HG03521 (cell line): ENCODE data around the gene EFEMP1.

Source experiments
- ATAC-seq: cut with Tn5 transposase; IDR thresholded peaks from one replicate; pipeline ENCODE4 v1.9.1; 2021; ENCODE audit warnings: mild to moderate bottlenecking, moderate library complexity; ENCODE audit not compliant: unreplicated experiment

EFEMP1 gene

DNA sequence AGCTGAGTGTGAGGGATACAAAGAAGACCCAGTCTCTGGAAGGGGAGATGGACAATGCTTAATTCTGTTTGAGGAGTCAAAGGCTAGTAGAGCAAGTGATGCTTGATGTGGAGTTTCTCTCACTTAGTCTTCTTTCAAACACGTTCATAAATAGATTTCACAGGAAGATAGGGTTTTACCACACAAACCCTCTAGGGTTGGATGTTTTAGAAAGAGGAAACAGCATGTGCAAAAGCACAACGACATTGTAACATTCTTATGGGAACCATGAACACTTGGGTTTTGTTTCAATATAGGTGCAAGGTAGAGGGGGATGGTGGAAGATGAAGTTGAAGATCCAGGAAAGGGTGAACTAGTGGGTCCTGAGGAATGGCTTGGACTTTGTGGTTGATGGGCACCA, 10.8 kb upstream of the EFEMP1 start:
- ATAC-seq: no peak

DNA sequence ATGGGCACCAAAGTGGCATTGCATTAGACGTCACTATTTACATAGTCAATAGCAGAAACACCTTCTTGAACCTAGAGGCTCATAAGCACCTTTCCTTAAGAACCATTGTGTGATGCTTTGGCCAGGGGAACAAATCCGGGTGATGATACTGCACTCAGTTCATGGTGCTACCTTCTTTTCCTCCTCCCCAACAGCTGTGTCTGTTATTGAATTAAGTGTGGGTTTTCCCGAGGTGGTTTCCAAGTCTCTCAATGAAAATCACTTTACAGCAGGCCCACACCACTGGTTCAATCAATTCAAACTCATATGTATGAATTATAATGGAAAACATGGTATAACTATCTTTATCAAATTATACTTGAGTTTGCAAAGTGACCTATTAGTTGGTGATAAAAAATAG, 9.3 kb upstream of the EFEMP1 start:
- no peak for ATAC-seq

DNA sequence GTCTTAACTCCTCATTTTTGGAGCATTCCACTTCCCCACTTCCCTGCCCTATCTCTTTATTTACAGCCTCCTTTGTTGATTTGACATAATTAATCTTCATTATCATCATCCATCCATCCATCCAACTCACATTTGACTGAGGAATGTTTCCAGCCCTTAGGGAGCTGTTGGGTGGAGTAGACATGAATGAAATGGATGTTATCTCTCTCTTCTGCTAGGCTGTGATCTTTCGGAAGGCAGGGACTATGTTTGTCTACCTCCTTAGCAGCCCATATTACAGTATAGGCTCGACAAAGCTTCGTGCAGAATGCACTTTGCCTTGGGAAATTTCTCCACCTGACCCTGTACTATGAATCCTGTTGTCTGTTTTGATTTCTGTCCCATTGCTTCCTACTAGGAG, 7.7 kb upstream of the EFEMP1 start:
- no peak for ATAC-seq

DNA sequence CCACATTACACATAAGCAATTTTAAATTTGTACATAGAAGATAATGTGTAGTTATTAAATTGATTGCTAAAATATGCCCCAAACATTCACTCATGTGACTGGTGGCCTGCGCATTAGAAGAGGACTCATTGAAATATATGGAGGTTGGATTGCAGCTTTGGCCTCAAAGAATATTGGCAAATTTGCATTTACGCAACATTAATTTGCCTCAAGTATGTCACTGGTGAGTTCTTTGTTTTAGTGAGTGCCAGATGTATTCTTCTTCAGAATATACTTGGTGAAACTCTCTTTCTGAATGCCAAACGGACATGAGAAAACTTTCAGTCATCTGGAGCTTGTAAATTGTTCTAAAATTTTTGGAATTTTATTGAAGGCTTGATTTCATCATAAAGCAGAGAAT, 5.9 kb upstream of the EFEMP1 start:
- ATAC-seq: no peak

DNA sequence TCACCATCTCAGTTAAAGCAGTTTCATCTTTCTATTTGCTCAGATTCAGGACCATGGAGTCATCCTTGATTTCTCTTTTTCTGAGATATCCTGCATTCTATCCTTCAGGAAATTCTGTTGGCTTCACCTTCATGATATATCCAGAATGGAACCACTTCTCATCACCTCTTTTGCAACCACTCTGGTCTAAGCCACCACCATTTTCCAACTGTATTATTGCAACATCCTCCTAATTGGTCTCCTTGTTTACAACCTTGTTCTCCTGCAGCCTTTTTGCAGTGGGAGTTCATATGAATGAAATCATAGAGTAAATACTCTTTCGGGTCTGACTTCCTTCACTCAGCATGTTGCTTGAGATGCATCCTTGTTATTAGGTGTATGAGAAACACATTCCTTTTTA, 3.4 kb upstream of the EFEMP1 start:
- no peak for ATAC-seq

DNA sequence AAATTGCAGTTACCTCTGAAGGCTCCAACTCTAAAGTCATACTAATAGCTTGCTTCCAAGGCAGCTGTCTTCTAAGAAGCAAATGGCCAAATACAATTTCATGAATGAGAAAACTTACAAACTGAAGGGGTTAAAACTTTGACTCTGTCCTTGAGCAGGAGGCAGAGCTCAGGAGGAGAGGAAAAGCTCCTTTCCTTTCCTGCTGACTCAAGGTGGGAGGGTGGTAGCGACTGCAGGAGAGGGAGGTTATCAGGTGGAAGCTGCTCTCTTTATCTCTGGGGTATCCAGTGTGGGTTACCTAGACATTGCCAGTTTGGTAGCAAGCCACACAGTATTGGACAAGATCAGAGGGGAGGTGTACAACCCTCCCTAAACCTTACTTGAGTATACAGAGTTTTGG, 2.7 kb upstream of the EFEMP1 start:
- no peak for ATAC-seq

DNA sequence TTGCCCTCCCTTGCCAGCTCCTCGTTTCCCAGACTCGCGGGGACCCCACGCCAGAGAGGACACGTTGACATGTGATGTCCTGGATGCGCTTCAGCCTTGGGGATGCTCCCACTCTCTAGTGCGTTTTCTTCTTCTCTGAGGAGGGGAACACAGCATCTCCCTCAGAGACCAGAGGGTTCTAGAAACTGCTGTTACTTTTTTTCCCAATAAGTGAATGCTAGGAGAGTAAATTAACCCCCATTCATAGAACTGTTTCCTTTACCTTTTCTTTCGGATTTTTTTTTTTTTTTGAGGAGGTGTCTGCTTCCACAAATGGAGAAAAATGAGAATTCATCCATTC, 370 bp upstream of the EFEMP1 start:
- no peak for ATAC-seq

DNA sequence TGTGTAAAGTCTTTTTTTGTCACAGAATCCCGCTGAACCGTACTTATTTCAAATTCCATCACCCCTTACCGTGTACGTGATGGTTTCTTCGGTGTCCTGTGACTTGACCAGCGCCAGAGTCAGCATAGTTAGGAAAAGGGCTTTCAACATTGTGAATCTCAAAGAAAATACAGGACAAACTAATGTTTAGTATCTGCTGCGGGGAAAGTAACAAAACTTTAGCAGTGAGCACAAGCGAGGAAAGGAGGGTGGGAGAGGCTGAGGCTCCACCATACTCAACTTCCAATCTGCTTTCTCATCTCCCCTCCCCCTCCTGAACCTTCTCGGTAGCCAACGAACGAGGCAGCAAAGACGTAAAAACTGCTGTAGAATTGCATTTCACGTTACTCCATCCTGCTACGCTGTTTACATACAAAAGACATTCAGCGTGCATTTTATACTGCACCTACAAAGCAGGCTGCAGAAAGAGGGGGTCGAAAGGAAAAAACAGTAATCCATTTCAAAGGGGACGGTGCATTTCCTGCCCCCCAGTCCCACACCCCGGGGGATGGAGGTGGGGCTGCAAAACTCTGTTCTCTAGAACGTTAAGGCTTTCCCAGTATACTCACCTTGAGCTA, 1.2 kb downstream of the EFEMP1 start:
- ATAC-seq: no peak

DNA sequence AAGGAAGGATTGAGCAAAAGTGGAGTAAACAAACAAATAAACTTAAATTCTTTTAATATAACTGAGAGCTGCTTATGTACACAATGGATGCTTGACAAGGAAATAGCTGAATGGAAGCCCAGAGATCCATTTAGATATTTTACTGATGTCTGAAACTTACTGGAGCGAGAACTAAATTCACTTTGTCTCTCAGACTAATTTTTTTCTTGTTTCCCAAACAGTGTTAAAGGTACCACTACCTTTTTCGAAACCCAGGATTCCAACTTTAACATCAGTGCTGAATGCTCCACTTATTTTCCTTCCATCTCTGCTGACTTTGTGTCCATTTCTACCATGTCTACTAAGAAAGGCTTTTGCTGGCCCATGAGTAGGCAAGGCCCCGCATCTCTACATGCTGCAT, 4.0 kb downstream of the EFEMP1 start:
- ATAC-seq: no peak

DNA sequence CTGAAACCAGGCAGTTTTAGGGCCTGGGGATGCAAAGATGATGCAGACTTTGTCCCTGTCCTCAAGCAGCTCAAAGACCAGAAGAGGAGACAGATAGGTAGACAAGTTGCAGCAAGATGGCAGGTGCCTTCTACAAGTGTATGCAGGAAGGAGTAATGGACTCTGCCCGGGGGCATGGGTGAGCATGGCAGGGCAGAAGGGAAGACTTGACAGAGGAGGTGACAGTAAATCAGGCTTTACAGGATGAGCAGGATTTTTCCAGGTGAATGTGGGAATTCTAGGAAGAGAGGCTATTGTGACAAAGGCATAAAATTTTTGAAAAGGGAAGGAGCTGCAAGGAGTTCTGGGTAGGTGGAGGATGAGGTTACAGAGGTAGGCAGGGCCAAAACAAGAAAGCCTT, 4.7 kb downstream of the EFEMP1 start:
- no peak for ATAC-seq

DNA sequence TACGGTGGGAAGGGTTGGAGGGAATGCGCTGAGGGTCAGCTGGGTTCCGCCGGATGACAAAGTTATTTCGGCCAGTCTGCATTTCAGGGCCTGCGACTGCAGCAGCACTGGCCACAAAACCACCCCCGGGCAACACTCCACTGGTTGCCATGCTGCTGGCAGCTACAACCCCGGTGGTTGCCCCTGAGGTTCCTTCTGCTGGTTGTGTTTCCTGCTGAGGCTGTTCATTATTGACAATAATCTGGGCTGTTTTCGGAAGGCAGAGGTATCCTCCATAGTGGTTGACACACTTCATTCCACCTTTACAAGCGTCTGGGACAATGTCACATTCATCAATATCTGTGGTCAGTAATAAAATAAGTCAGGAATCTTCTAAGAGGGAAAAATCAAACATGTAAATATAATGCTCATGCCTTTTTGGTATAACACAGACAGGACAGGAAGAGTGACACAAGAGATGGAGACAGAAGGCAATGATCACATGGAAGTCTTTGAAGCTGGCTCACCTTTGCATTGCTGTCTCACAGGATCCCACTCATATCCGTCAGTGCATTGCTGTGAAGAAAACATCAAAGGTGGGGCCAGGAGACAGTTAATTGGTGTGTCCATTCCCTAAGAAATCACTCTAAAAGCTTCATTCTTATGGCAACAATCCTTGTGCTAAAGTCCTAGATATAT, 5.7 kb downstream of the EFEMP1 start:
- ATAC-seq: no peak

DNA sequence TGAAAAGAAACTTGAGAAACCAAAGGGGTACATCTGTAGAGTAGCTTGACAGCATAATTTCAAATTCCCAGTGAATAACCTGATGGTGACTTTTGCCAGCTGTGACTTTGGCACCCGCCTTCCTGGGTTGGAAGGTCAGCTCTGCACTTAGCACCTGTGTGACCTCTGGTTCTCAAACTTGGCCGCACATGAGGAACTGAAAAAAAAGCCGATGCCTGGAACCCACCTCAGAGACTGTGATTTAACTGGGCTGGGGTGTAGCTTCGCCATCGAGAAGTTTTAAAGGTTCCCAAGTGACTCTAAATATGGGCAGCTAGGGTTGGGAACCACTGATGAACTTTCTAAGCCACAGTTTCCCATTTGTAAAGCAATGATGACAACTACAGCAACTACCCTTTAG, 6.5 kb downstream of the EFEMP1 start:
- ATAC-seq: no peak

DNA sequence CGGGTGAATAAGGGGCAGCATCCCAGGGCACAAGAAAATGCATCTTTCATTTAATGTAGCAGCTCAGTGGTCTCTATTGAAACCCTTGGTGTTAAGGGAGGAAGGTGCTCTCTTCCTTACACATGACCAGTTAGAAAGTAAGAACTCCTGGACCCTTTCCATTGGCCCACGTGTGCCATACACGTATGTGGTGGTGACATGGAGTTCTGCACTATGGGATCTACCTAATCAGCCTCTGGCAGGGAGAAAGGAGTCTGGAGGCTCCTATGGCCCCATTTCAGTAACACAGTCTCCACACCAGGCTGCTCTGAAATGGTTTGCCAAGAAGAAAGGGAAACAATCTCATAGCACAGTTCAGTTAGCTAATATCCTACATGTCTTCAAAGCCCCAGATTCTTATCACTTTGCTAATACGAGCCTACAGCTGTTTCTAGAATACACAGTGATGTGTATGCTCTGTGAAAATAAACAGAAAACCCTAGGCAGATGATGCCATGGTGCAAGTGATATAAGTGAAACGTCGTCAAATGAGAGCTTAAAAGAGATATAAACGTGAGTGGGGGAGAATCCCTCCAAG, 7.0 kb downstream of the EFEMP1 start:
- no peak for ATAC-seq

DNA sequence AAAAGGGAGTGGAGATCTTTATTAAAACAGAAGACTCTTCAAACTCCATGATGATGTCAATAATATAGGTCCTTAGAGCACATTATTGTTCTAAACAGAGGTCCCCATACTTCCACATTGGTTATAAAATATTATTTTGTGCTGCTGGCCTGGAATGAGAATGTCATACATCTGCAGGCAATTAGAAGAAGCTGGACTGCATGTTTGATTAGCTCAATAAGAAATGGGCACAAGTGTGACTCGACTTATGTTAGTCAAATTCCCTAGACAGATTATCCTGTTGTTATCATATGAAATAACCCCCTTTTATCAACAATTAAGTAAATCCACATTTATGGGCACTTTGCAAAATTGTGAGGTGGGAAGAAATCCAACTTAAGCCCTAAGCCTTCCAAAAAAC, 8.8 kb downstream of the EFEMP1 start:
- no peak for ATAC-seq

DNA sequence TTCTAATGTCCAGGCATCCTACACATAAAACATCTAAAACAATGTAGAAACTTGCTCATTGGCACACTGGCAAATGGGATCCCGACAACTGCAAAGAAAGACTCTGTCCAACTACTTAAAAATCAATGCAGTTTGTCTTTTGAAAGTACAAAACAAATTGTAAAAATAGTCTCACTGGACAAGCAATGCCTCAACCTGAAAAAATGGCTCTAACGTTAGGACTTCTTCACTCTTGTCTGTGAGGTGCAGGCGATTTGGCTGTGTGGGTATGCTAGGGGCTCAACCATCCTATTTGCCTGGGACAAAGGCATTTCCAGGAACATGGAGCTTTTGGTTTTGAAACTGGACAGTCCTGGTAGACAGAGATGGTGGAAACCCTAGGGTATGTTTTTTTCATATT, 10.7 kb downstream of the EFEMP1 start:
- ATAC-seq: no peak

DNA sequence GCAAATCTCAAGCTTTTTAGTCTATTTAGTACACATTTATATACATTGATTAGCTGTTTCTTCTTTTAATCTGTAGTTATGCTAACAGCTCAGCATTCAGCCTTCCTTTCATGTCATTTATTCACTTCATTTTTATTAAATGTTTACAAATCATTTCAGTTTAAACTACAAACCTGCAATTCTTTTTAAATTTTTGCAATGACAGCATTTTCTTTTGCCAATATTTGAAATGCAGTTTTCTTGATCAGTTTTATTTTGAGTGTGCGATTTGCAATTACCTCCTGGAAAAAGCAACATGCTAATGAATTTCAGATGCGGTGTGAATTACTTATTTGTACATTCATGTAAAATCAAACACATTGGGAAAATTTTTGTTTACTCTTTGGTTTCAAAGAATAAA, 13.5 kb downstream of the EFEMP1 start:
- no peak for ATAC-seq

DNA sequence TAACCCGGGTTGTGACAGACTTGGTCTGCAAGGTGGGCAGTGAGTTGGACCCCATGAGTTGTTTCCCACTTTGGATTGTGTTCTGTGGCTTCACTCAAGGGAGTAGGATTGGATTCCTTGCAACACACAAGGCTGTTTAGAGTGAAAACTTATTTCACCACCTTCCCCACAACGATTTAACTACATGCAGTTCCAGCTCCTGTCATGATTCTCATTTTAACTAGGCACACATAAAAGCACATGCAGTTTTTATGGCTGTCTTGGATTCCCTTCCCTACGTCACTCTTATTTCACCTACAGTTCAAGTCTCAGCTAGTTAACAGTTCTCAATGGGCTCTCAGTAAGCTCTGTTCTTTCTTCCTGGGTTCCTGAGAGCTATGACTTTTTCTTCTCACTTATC, 15.9 kb downstream of the EFEMP1 start:
- no peak for ATAC-seq

DNA sequence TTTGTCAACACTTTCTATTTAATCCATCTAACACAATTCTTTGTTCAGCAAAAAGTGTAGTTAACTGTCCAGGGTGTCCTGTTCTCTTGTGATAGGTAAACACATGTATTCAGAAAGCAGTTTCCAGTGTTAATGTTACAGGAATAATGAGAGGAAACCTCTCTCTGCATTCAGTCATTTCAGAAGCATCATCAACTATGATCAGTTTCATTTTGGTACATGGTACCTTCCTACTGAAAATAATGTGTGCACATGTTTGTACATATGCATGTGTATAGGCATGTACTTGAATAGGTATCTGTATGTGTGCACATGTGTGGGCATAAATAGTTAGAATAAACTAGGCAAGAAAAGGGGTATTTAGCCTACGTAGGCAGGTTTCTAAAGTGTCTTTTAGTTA, 16.6 kb downstream of the EFEMP1 start:
- ATAC-seq: no peak

DNA sequence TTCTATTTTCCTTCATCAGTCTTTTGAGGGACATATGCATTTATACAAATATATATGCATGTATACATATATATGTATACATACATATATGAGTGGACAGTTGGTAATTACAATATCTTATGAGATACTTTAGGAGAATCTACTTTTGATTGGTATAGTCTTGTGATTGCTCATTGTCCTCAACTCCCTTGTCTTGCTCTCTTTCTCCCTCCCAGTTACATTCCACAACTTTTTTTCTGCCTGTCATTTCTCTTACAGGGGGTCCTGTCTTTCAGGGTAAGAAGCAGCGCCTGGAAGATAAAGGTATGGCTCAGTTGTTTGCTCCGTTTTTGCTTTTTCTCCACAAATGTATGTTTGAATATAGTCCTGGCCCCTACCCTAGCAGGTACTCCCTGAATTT, 19.9 kb downstream of the EFEMP1 start:
- ATAC-seq: no peak

DNA sequence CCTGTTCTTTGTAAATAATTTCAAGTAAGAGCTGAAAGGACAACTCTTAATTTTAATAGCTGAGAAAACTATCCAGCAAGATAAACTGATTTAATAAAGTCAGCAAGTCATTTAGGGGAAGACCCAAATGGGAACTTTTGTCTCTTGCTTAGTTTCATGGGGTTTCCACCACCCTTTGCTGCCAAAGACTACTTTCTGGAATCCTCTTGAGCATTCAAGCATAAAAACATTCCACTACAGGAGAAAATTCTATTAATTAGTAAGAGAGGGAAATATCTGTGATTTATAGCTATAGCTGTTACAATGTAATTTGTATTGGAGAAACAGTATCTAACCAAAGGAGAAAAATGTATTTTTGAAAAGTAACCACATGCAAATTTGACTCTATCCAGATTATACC, 20.6 kb downstream of the EFEMP1 start:
- ATAC-seq: no peak

DNA sequence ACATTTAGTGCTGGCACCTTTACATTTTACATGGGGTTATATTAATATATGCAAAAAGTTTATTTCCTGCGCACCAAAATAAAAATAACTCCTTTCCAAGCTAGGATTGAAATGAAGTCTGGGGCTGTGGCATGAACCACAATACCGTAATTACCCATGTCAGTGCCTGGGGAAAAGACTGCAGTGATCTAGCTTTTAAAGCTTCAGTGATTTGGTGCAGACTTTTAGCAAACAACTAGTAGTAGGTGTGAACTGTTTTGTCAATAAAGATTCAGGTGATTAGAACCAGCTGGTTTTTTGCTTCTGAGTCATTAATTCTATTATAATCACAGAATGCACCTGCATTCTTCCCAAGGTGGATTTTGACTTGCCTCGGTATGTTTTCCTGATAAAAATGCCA, 21.2 kb downstream of the EFEMP1 start:
- no peak for ATAC-seq

DNA sequence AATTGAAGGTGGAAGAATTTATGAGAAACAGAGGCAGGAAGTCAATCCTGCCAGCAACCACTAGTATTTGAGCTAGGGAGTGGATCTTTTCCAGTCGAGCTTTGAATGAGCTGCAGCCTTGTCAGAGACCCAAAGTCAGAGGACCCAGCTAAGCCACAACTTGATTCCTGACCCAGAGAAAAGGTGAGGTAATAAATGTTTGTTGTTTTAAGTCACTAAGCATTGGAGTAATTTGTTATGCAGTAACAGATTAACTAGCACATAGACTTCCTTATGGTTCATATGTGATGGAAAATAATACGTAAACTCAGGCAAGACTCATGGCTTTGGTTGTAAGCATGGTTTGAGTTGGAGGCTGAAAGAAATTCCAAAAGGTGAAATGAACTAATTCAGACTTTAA, 21.6 kb downstream of the EFEMP1 start:
- ATAC-seq: no peak

DNA sequence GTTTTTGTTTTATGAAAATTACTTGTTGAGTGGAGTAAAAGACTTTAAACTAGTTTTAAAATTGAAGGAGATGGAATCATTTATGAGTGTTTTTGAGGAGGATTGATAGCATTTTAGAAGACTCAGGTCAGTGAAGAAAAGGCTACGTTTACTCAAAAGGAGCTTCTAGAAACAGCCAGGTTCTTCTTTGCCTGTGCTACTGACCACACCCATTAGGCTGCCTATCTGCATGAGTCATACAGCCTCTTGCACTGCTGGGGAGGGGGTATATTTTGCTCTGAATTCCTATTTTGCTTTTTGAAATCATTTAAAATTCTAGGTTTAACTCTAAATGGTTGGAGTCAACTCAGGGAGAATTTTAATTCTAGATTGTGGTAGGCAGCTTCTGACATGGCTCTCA, 22.3 kb downstream of the EFEMP1 start:
- no peak for ATAC-seq
